HepG2 (cell line): ENCODE measurements around the gene CORT. TPM values are rescaled to one million over a fixed set of nuclear protein-coding genes. Genes with fewer than 3 reads are reported as not detected.

Source experiments
- ELF3 ChIP-seq: IDR thresholded peaks from 2 replicates; pipeline ENCODE4 v1.6.1; 2016; ENCODE audit warnings: missing genetic modification reagents, missing compliant biosample characterization
- KLF13 ChIP-seq: sonication (generic); formaldehyde crosslinking; IDR thresholded peaks from 2 replicates; pipeline ENCODE4 v1.4.0; 2020; ENCODE audit warnings: mild to moderate bottlenecking, missing genetic modification reagents
- KLF16 ChIP-seq, 2 experiments: sonication (generic) in 1 of 2; formaldehyde crosslinking in 1 of 2; IDR thresholded peaks; 2 replicates each; pipeline versions ENCODE4 v1.6.1 to v1.8.0; 2016 to 2023; ENCODE audit warnings: missing genetic modification reagents in 2 of 2, missing compliant biosample characterization in 1 of 2
- KMT2B ChIP-seq: IDR thresholded peaks from 2 replicates; pipeline ENCODE4 v1.6.1; 2016; ENCODE audit warnings: missing genetic modification reagents, missing compliant biosample characterization
- MATR3 ChIP-seq: sonication (generic); formaldehyde crosslinking; IDR thresholded peaks from 2 replicates; pipeline ENCODE4 v1.4.0; 2020; ENCODE audit warnings: missing genetic modification reagents
- MBNL3 ChIP-seq: fragments of 250-450 bp; sonication (Bioruptor Pico); conservative IDR thresholded peaks from 2 replicates; pipeline ENCODE4 v1.8.0; 2022; ENCODE audit warnings: mild to moderate bottlenecking, inconsistent platforms
- NFIB ChIP-seq: sonication (generic); formaldehyde crosslinking; IDR thresholded peaks from 2 replicates; pipeline ENCODE4 v1.9.0; 2021; ENCODE audit warnings: missing genetic modification reagents, mild to moderate bottlenecking, borderline replicate concordance
- TRAFD1 ChIP-seq: sonication (generic); formaldehyde crosslinking; IDR thresholded peaks from 2 replicates; pipeline ENCODE4 v1.5.1; 2020; ENCODE audit warnings: missing genetic modification reagents, mild to moderate bottlenecking, borderline replicate concordance
- ZFAT ChIP-seq: sonication (generic); formaldehyde crosslinking; conservative IDR thresholded peaks from 2 replicates; pipeline ENCODE4 v1.8.1; 2023; ENCODE audit warnings: missing genetic modification reagents, inconsistent platforms
- ZNF503 ChIP-seq: sonication (generic); formaldehyde crosslinking; IDR thresholded peaks from 2 replicates; pipeline ENCODE4 v1.4.0; 2020; ENCODE audit warnings: missing genetic modification reagents
- ZNF563 ChIP-seq: sonication (generic); formaldehyde crosslinking; IDR thresholded peaks from 2 replicates; pipeline ENCODE4 v1.8.0; 2022; ENCODE audit warnings: mild to moderate bottlenecking, moderate library complexity, missing genetic modification reagents
- ZNF574 ChIP-seq: sonication (generic); formaldehyde crosslinking; IDR thresholded peaks from 2 replicates; pipeline ENCODE4 v1.4.0; 2020; ENCODE audit warnings: missing genetic modification reagents
- ZNF616 ChIP-seq: sonication (generic); formaldehyde crosslinking; IDR thresholded peaks from 2 replicates; pipeline ENCODE4 v1.5.0; 2020; ENCODE audit warnings: low read depth, mild to moderate bottlenecking, missing genetic modification reagents
- ZNF770 ChIP-seq: sonication (generic); formaldehyde crosslinking; IDR thresholded peaks from 2 replicates; pipeline ENCODE4 v1.5.0; 2020; ENCODE audit warnings: mild to moderate bottlenecking, missing genetic modification reagents
- ZNF773 ChIP-seq: sonication (generic); formaldehyde crosslinking; IDR thresholded peaks from 2 replicates; pipeline ENCODE4 v1.4.0; 2020; ENCODE audit warnings: missing genetic modification reagents, borderline replicate concordance
- ZNF780A ChIP-seq: sonication (generic); formaldehyde crosslinking; IDR thresholded peaks from 2 replicates; pipeline ENCODE4 v1.8.0; 2022; ENCODE audit warnings: mild to moderate bottlenecking, missing genetic modification reagents, moderate library complexity
- ZNF792 ChIP-seq: IDR thresholded peaks from 2 replicates; pipeline ENCODE4 v1.6.1; 2016
- ZSCAN29 ChIP-seq: sonication (generic); formaldehyde crosslinking; conservative IDR thresholded peaks from 2 replicates; pipeline ENCODE4 v1.4.0; 2020; ENCODE audit warnings: mild to moderate bottlenecking, missing genetic modification reagents
- ZSCAN5A ChIP-seq: sonication (generic); formaldehyde crosslinking; IDR thresholded peaks from 2 replicates; pipeline ENCODE4 v1.8.0; 2022; ENCODE audit warnings: mild to moderate bottlenecking, missing genetic modification reagents, borderline replicate concordance
- polyA plus RNA-seq, 8 experiments: library from polyadenylated mRNA; depleted of rRNA in 3 of 8; stranded (reverse) in 7 of 8; unstranded in 1 of 8; fragments of >200 nt; fragmentation: Illumina TruSeq in 4 of 8; extraction: Trizol in 4 of 8; gene quantifications; 2 replicates each; pipeline versions ENCODE4 v1.2.1 to v1.2.3, GENCODE V29; 2011 to 2016; ENCODE audit warnings: low read depth in 4 of 8, missing spikeins in 1 of 8, mixed read lengths in 1 of 8; ENCODE audit not compliant: insufficient read depth in 1 of 8
- total RNA-seq, 5 experiments: library from RNA; depleted of rRNA; stranded (reverse); fragments of >200 nt; fragmentation: Illumina TruSeq; extraction: Trizol; gene quantifications; 2 replicates each; pipeline ENCODE4 v1.2.3, GENCODE V29; 2016; ENCODE audit warnings: low read depth in 1 of 5

Gene CORT
- total and polyA plus RNA-seq, 2 of the 13 experiments (the other 11 are each of a cell fraction or from before 2014, with no cell fraction given) = 0.11 to 0.62 TPM

- TF ChIP-seq ZNF574 (CRISPR knock-in tag) (peak; percentile 91), ZNF780A (CRISPR knock-in tag) (no peak), KLF13 (no peak), ZNF773 (no peak), ZNF503 (CRISPR knock-in tag) (peak; percentile 75; the same call in 1 of the 2 replicates), ZSCAN29 (CRISPR knock-in tag) (no peak), ELF3 (CRISPR knock-in tag) (peak; percentile 69), NFIB (no peak), KLF16 (CRISPR knock-in tag; IDR thresholded peaks at IDR 0.05) (peak in 1 of 2 experiments; percentile 35; a peak in 1 of 4 replicates), ZNF563 (CRISPR knock-in tag) (peak; percentile 68), ZNF616 (CRISPR knock-in tag) (no peak), ZNF792 (CRISPR knock-in tag) (peak; percentile 66), KMT2B (CRISPR knock-in tag) (peak; percentile 95), ZNF770 (peak; percentile 77; the same call in 1 of the 2 replicates), TRAFD1 (no peak), MATR3 (CRISPR knock-in tag) (no peak), ZFAT (no peak), ZSCAN5A (peak; percentile 80; the same call in 1 of the 2 replicates), MBNL3 (CRISPR knock-in tag) (no peak)
Measured at GRCh38 chr1:10474613-10475507, 25.0 kb downstream of the CORT start, which contains the start of gene PEX14 (continued).
